GM18858 (cell line): ENCODE measurements around the gene S1PR3.

Experiments used
- ATAC-seq: cut with Tn5 transposase; IDR thresholded peaks from one replicate; pipeline ENCODE4 v1.9.1; 2021; ENCODE audit not compliant: unreplicated experiment

Gene S1PR3

DNA sequence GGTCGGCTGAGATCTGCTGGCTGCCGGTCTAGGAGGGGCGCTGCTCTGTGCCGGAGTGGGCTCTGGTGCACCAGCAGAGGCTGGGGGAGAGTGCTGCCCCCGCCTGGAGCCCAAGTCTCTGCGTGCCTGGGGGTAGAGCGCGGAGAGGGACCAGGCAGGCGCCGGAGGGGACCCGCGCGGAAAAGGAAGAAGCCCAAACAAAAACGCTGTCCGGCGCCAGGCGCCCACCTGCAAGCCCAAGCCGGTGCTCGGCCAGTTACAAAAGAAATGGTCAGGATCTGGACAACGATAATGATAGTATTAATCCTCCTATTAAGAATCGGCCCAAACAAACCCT lies 571 bp upstream of the S1PR3 start:
- ATAC-seq, result no peak

DNA sequence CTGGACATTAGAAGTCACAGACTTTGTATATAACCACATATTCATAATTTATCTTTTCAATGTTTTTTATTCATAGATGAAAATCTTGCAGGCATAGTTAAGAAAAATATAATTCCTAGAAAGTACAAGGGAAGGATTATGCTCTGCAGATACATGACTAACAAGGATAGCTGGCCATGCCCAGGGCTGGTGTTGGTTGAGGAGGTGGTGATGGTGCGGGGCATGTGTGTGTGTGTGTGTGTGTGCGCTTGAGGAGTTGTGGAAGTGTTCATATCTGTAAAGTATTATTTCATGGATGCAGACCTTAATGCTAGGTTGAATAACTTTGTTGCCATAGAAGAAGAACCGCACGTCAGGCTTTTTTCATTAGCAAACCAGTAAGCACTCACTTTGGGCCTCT lies 1.3 kb downstream of the S1PR3 start:
- ATAC-seq, result no peak

DNA sequence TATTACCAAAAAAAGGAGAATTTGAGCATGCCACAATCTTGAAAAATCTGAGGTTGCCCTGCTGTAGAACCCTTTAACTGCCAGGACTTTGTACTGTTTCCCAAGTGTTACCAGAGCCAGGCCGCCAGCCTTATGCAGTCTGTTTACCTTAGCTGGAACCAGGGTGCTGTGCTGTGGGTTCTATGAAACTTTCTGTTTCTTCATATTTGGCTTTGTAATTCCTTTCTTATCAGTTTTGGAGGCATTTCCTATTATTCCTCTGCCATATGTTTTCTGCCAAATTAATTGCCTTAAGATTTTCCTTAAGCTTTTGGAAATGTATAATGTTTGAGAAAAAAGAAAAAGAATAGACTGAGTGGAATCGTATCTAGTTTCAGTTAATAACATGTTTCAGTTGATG lies 2.1 kb downstream of the S1PR3 start:
- ATAC-seq, result no peak

DNA sequence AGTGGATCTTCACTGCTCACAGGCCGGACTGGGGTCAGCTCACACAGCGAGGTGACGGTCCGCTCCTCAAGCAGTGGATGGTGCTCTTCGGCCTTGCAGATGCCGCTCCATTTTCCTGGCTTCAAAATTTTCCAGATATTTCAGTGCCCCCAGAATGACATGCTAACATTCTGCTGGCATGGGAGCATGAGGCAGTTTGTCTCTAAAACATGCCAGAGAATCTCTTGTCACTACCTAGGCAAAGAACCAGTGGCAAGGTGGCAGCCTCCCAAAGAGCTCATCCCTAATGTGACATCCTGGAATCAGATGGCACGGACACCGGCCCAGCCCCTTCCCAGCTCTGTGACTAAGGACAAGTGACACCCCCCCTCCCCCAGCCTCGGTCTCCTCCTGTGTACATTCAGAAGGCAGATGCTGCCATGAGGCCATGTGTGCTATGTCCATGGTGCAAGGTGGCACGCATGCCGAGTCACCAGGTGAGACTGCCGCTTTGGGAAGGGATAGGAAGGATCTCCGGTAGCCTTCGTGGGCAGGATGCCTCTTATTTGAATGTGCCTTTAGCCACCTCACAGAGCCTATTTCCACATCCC lies 2.7 kb downstream of the S1PR3 start:
- ATAC-seq, result no peak

DNA sequence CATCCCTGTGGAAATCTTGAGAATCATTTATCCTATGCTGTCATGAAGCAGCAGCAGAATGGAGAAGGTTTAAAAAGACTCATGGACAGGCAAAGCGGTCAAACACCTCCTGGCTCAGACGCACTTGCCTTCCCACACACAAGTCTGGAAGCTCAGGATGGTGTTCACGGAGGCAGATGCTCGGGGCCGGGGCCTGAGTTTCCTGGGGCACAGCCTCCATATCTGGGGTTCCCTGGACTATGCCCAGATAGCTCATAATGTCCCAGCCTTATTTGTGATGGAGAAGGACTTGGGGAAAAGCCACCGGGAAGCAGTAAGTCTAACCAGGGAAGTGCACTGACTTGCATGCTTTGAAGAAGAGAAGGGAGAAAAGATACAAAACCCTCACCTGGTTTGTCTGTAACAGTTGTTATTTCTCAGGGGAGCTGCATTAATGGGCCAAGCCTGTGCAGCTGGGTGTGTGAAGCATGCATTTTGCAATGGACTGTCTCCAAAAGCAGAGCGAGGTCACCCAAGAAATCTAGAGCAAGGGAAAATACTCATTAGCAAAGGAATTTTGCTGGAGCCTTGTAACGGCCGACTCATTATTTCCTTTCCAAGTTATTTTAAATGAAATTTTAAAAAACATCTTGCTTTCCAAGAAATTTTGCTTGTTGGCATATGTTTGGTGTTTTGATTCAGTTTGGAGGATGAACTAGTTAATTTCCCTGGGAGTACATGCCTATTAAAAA lies 3.4 kb downstream of the S1PR3 start:
- ATAC-seq, result no peak

DNA sequence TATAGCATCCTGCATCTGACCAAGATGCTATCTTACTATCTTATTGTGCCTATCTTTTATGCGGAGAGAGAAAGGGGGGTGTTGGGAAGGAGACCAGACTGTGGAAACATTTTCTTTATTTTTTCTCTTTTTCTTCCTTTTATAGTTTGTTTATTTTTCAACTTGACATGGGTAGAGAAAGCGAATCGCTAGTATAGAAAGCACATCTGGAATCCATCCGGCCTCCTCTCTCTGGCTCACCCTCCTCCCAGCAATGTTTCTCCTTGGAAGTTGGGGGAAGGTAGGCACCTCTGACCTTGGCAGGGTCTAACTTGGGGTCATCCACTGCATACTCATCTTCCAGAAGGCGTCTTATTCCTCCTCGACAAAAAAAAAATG lies 3.9 kb downstream of the S1PR3 start:
- no peak for ATAC-seq

DNA sequence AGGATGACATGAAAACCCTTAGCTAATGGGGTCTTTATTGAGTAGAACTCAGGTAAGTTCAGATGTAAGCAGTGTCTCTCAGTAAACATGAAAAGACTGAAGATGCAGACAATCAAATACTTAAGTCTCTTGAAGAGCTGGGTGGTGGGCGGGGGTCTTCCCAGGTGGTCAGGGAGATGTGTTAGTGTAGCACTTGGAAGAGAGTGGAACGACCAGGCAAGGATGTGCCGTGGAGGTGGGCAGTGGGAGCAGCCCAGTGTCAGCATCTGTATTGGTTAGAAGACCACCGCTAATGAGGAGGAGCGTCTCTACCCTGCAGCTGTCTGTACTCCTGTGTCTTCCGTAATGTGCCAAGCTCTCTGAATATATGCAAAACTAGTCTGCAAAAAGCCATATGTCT lies 4.4 kb downstream of the S1PR3 start:
- ATAC-seq, result no peak

DNA sequence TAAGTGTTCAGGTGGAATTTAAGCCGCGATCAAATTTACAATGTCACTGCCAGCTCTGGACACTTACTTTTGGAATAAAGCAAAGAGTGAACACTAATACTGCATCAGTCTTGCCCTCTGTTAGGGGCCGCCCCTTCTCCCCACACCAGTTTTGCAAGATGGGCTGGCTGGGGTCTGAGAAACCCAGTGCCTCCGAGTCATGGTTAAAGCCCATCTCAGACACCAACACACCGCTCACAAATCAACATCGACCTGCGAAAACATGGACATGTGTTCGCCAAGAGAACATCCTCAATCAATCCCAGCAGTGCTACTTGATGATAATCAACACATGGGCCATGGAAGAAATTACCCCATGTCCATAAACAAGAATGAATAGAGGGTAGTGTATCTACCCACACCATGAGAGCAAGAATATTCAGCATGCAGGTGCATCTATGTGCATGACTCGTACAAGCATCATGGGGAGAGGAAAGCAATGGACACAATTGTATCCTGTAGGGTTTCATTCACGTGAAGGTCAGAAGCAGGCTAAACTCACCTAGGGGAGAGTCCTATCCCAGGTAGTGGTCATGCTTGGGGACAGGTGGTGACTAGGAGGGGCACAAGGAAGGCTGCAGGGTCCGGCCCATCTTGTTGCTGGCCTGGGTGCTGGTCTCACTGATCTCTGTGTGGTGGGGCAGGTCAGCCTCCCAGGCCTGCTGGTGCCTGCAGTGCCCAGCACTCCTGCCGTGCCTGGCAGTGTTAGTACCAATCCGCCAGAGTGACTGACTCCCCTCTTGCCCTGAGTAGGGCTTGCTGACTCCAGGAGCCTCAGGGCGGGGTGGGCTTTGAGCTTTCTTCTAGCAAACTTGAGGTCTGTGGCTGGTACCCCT lies 5.0 kb downstream of the S1PR3 start:
- no peak for ATAC-seq

DNA sequence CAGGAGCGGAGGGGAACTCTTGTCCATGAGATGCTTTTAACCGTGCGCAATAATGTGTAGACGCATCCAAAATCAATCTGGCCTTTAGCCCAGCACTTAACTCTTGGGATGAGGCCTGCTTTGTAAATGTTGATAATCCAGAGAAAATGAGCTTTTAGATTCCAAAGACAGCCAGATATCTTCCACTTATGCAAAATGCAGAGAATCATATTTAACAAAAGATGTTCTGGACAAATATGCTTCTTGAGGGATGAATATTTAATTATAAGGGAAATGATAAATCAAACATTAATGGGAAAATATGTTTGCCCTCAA lies 5.6 kb downstream of the S1PR3 start:
- no peak for ATAC-seq

DNA sequence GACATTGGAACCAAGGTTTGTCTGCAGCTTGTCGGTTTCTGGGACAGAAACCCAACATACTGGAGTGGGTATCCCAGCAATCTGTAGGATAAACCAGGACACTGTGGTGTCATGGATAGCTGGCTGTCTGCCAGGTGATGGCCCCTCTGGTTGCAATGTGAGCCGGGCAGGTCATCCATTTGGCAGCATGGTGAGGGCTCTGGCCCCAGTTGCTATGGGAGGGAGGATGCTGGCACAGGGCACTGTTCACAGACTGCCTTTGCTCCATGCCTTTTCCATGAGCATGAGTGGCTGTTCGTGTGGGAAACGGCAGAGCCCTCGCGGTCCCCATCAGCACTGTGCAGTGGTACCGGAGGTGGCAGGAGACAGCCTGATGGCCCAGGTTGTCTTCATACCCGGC lies 6.4 kb downstream of the S1PR3 start:
- ATAC-seq, result no peak

DNA sequence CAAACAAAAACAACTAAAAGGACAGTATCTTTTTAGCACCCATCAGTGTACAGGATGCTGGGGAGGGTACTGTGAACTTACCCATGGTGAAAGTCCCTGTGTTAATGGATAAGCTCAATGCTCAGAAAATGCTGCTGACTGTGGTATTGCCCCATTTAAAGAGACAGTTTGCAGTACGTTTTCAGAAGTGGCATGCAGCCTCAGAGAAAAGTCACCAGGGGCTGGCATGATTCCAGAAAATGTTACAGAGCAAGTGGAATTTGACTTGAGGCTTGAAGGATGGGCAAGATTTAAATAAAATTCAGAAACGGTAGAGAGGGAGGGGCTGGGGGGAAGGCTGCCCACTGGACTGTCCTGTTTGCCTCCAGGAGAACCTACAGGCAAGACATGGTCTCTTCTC lies 7.2 kb downstream of the S1PR3 start:
- no peak for ATAC-seq

DNA sequence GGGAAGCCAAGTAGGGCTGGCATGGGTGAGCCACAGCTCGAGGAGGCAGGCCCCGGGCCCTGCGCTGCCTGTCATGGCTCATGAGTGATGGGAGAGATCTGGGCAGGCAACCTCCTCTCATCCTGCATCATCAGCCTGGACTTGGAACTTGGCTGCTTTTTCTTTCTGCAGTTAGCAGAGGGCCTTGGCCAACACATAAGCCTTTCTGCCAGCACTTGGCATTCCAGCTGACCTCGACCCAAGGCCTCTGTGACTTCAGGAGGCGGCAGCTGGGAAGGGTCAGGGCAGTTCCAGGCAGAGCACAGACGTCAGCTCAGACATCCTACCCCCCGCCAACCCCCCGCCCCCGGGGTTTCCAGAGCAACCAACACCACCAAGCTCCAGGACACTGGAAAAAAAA lies 7.6 kb downstream of the S1PR3 start:
- ATAC-seq, result no peak

DNA sequence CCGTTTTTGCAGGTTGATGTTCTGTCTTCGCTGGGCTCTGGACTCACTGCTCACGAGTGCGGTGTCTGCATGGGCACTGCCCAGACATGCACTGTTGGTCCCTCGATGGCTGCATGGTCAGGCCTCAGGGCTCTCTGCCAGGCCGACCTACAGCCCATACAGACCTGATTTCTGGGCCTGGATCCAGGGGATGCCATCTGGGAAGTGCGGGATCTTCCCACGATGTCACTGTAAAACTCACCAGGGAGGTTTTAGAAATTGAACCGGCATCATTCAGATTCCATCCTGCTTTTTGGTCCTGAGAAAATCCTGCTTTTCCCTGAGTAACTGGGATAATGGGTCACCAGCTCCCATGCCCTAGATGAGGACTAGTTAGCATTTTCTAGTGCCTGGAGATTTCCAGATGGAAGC lies 9.1 kb downstream of the S1PR3 start:
- no peak for ATAC-seq

DNA sequence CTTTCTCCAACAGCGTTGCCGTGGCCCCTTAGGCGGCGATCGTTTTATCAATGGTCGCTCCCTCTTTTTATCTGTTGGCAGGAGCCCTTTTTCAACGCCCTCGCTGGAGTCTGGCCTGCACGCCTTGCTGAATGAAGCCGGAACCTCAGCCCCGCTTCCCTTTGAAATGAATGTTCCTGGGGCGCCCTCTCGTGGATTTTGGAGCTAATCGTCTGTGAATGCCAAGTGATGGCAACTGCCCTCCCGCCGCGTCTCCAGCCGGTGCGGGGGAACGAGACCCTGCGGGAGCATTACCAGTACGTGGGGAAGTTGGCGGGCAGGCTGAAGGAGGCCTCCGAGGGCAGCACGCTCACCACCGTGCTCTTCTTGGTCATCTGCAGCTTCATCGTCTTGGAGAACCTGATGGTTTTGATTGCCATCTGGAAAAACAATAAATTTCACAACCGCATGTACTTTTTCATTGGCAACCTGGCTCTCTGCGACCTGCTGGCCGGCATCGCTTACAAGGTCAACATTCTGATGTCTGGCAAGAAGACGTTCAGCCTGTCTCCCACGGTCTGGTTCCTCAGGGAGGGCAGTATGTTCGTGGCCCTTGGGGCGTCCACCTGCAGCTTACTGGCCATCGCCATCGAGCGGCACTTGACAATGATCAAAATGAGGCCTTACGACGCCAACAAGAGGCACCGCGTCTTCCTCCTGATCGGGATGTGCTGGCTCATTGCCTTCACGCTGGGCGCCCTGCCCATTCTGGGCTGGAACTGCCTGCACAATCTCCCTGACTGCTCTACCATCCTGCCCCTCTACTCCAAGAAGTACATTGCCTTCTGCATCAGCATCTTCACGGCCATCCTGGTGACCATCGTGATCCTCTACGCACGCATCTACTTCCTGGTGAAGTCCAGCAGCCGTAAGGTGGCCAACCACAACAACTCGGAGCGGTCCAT lies 10.0 kb downstream of the S1PR3 start:
- ATAC-seq, result no peak

DNA sequence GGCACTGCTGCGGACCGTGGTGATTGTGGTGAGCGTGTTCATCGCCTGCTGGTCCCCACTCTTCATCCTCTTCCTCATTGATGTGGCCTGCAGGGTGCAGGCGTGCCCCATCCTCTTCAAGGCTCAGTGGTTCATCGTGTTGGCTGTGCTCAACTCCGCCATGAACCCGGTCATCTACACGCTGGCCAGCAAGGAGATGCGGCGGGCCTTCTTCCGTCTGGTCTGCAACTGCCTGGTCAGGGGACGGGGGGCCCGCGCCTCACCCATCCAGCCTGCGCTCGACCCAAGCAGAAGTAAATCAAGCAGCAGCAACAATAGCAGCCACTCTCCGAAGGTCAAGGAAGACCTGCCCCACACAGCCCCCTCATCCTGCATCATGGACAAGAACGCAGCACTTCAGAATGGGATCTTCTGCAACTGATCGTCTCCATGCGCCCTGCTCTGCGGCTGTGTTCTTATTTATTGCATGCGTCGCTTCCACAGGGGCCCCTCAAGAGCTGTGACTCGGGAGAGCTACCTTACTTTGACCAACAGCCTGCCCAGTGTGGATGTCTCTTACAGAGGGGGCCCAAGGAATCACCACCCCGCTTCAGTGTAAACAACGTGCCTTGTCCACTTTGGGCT lies 10.8 kb downstream of the S1PR3 start:
- no peak for ATAC-seq

DNA sequence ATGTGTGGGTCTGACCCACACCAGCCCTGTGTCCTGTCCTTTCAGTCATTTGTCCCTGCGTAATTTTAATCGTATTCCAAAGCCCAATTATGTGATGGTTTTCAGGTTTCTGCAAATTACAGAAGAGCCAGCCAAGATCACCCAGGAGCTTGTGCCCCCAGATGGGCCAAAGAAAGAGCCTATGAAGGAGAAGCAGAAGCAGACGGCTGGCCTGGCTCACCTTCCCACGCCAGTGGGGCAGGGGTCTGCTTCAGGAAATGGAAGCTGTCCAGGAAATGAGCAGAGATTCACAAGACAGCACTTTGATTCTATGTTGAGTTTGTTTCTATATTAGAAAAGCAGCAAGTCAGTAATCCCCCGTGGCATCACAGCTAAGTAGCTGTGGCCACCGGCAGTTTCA lies 11.7 kb downstream of the S1PR3 start:
- no peak for ATAC-seq

DNA sequence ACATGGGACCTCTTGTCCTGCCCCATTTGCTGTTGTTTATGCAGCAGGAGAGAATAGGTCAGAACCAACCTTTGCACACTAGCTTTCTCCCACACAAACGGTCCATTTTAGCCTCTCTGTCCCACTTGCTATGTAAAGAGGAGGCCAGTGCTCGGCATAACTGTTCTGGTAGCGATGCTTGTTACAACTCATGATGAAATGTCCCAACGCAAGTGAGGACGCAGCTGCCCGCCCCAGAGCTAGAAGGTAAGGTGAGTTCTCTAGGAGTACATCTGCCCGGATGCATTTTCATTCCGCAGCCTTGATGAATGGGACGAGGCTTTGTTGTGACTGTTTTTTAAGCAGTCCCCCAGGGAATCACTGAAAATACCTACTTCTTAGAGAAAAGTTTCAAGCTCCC lies 14.1 kb downstream of the S1PR3 start:
- ATAC-seq, result no peak

DNA sequence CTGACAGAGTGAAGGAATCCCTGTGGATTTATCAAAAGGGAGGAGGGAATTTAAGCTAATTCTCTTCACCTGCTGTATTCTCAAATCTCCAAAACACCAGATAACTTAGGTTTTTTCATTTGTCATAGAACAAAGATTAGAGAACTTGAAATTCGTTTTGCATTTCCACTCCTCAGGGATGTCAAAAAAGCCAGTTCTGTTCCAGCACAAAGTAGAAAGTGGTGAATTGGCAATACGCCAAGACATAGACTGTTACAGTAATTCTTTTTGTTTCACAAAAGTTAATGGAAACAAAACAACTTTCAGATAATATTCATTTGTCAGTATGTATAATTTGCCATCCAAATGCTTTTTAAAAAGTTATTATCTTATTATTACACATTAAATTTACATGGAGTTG lies 15.0 kb downstream of the S1PR3 start:
- no peak for ATAC-seq

DNA sequence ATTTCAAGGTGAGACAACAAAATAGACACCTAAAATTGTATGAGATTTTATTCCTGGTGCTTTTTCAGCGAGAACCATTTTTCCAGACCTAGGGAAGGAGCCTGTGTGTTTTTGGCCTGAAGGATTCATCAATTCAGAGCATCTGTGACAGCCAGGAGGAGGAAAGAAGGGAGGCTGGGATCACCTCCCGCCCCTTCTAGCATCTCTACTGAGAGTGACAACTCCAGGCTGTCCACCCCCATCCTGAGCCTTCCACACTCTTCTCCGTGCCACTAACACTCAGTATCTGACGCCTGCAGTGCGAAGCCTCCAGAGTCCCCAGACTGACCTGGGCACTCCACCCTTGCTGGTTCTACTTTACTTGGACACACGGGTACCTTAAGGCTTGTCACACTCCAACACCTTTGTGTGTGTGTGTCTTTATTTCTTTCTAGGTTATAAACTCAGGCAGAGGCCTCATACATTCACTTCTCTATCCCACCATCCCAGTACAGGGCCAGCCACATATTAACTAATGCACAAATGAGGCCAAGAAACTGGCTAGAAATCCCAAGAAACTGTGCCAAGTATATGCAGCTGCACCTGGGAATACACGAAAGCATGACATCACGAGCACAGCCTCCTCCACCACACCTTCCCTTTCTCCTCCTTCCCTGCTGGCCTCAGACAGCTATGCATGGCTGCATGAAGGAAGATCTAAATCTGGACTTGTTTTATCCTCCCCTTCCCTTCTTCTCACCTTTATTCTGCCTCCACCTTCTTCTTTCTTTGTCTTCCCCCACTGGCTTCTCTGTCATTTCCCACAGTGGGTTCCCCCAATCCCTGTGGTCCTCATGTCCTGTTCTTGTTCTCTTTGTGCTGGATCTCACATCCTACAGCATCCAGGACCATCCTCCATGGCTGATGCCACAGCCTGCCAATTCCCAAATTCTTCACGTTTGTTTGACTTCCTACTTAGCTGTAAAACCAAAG lies 16.0 kb downstream of the S1PR3 start:
- no peak for ATAC-seq
